Activated B cell treated with CpG ODN at 0.5 μM for 24 hours (primary cell): ENCODE data around the gene CCDC15. TPM values are rescaled to one million over a fixed set of nuclear protein-coding genes. Genes with fewer than 3 reads are reported as not detected.

ENCODE experiments used
- ATAC-seq: fragments of 200-7000 bp; cut with Tn5 transposase; one replicate; pipeline ENCODE4 v1.10.0; 2021; ENCODE audit warnings: low read depth, mild to moderate bottlenecking, moderate library complexity
- CTCF ChIA-PET: fragments of 350-600 bp; sonication (Branson Sonifier 250); formaldehyde crosslinking; loops from one replicate; lab custom pipeline; 2021; ENCODE audit warnings: antibody characterized with exemption; lab: Charles Lee
- POLR2A ChIA-PET: fragments of 350-600 bp; sonication (Branson Sonifier 250); formaldehyde crosslinking; loops from one replicate; lab custom pipeline; 2021; ENCODE audit warnings: antibody characterized with exemption; lab: Charles Lee
- DNase-seq: peaks from one replicate; pipeline ENCODE4 v3.0.0; 2022
- H3K27ac Mint-ChIP-seq: one replicate; pipeline ENCODE4 v1.8.0; 2020; ENCODE audit warnings: mixed read lengths
- H3K27me3 Mint-ChIP-seq: one replicate; pipeline ENCODE4 v1.8.0; 2021; ENCODE audit warnings: mixed read lengths
- H3K36me3 Mint-ChIP-seq: one replicate; pipeline ENCODE4 v1.8.0; 2021; ENCODE audit warnings: low read depth, mixed read lengths
- H3K4me1 Mint-ChIP-seq: one replicate; pipeline ENCODE4 v1.8.0; 2021; ENCODE audit warnings: mixed read lengths
- H3K4me3 Mint-ChIP-seq: one replicate; pipeline ENCODE4 v1.8.0; 2020; ENCODE audit warnings: mild to moderate bottlenecking, mixed read lengths
- H3K9me3 Mint-ChIP-seq: one replicate; pipeline ENCODE4 v1.8.0; 2020; ENCODE audit warnings: mixed read lengths
- CTCF ChIP-seq: fragments of 200-600 bp; IDR thresholded peaks from one replicate; pipeline ENCODE4 v1.8.0; 2022; ENCODE audit warnings: antibody characterized with exemption, mild to moderate bottlenecking
- intact Hi-C: fragments of 100-400 bp; cut with micrococcal nuclease; formaldehyde crosslinking; loops from one replicate; pipeline ENCODE4 v1.15.1; 2024
- total RNA-seq: library from RNA; stranded (reverse); gene quantifications from 2 replicates; pipeline ENCODE4 v1.2.3, GENCODE V29; 2022

The CCDC15 gene
- total RNA-seq, 1 donor from 2014 or later, result 0.71 TPM

- ATAC-seq (no peak), DNase-seq (no peak)
- Mint-ChIP-seq H3K9me3 (no peaks in the 10 kb centered on the region), H3K4me3 (peak overlapping the region; percentile 12), H3K27ac (peak overlapping the region; percentile 82), H3K36me3 (no peaks in the 10 kb centered on the region), H3K4me1 (peaks cover 71% of the 10 kb centered on the region), H3K27me3 (peaks cover 2% of the 10 kb centered on the region)
- ChIA-PET POLR2A (interaction anchor here (0.6 to 5.7 kb wide), 3 partner anchors 14 to 500 kb away, joined by 3 to 53 read pairs (median 4); partner anchors contain the start of genes EI24 and TMEM218), CTCF (interaction anchor here (0.6 to 1.1 kb wide), 3 partner anchors 21 to 821 kb away, joined by 3 to 5 read pairs (median 3); no protein-coding TSS in a partner anchor)
- intact Hi-C loops, result loop anchor here (5.0 to 10.0 kb wide), 8 partner anchors 32 to 1143 kb away; partner anchors contain the start of genes FAM118B, HYLS1, MSANTD2 and RPUSD4
- TF ChIP-seq CTCF, result no peak
Measured at GRCh38 chr11:125069796-125070195, 115.8 kb downstream of the CCDC15 start.

GRCh38 chr11:125070699-125071254, 116.8 kb downstream of the CCDC15 start:
- intact Hi-C loops, result loop anchor here (5.0 to 10.0 kb wide), 8 partner anchors 33 to 1142 kb away; partner anchors contain the start of genes FAM118B, HYLS1, MSANTD2 and RPUSD4
- CTCF ChIA-PET, result interaction anchor here (0.7 to 3.3 kb wide), 3 partner anchors 20 to 71 kb away, joined by 3 to 10 read pairs (median 5); no protein-coding TSS in a partner anchor

GRCh38 chr11:125071435-125071834, 117.4 kb downstream of the CCDC15 start:
- CTCF ChIA-PET, result interaction anchor here (1.3 to 3.3 kb wide), 3 partner anchors 19 to 53 kb away, joined by 3 to 10 read pairs (median 9); no protein-coding TSS in a partner anchor
- DNase-seq (no peak), ATAC-seq (no peak)
- H3K36me3 Mint-ChIP-seq, result no peaks in the 10 kb centered on the region
- TF ChIP-seq CTCF, result no peak
- POLR2A ChIA-PET, result interaction anchor here (0.6 to 5.7 kb wide), 6 partner anchors 8 to 454 kb away, joined by 3 to 78 read pairs (median 6); partner anchors contain the start of genes CCDC15, SLC37A2 and TMEM218
- peak overlapping the region; percentile 40 for H3K4me3 Mint-ChIP-seq
- H3K4me1 Mint-ChIP-seq, result peaks cover 69% of the 10 kb centered on the region
- H3K27me3 Mint-ChIP-seq, result no peaks in the 10 kb centered on the region
- H3K27ac Mint-ChIP-seq, result peak overlapping the region; percentile 82
- intact Hi-C loops, result loop anchor here (5.0 to 10.0 kb wide), 8 partner anchors 34 to 1141 kb away; partner anchors contain the start of genes FAM118B, HYLS1, MSANTD2 and RPUSD4
- H3K9me3 Mint-ChIP-seq, result no peaks in the 10 kb centered on the region

More at GRCh38 chr11:125070699-125071254, 116.8 kb downstream of the CCDC15 start:
- H3K9me3 Mint-ChIP-seq, result no peaks in the 10 kb centered on the region
- no peaks in the 10 kb centered on the region for H3K36me3 Mint-ChIP-seq
- no peak for TF ChIP-seq CTCF
- POLR2A ChIA-PET, result interaction anchor here (0.6 to 5.7 kb wide), 6 partner anchors 7 to 499 kb away, joined by 3 to 78 read pairs (median 4); partner anchors contain the start of genes EI24, SLC37A2 and TMEM218
- peak overlapping the region; percentile 40 for H3K4me3 Mint-ChIP-seq
- peak overlapping the region; percentile 82 for H3K27ac Mint-ChIP-seq
- peaks cover 71% of the 10 kb centered on the region for H3K4me1 Mint-ChIP-seq
- ATAC-seq (peak; percentile 69), DNase-seq (no peak)
- H3K27me3 Mint-ChIP-seq, result peaks cover 2% of the 10 kb centered on the region

GRCh38 chr11:125071846-125072217, 117.8 kb downstream of the CCDC15 start:
- DNase-seq, result no peak
- H3K27me3 Mint-ChIP-seq, result no peaks in the 10 kb centered on the region
- no peaks in the 10 kb centered on the region for H3K36me3 Mint-ChIP-seq
- H3K4me1 Mint-ChIP-seq, result peaks cover 69% of the 10 kb centered on the region
- ChIA-PET CTCF (interaction anchor here (1.1 to 3.3 kb wide), 4 partner anchors 9 to 52 kb away, joined by 3 to 10 read pairs (median 6); partner anchors contain the start of gene SLC37A2), POLR2A (interaction anchor here (0.6 to 5.7 kb wide), 5 partner anchors 8 to 454 kb away, joined by 3 to 78 read pairs (median 6); partner anchors contain the start of genes CCDC15, SLC37A2 and TMEM218)
- intact Hi-C loops, result loop anchor here (1.0 to 10.0 kb wide), 12 partner anchors 9 to 1140 kb away; partner anchors contain the start of genes CCDC15, FAM118B, HYLS1 and MSANTD2
- H3K9me3 Mint-ChIP-seq, result no peaks in the 10 kb centered on the region
- H3K4me3 Mint-ChIP-seq, result peak overlapping the region; percentile 30
- TF ChIP-seq CTCF, result no peak
- peak overlapping the region; percentile 91 for H3K27ac Mint-ChIP-seq
- ATAC-seq, result no peak
